Subcutaneous abdominal adipose tissue (tissue), 5 donors: ENCODE measurements around the gene ZNF488.

Experiments
- H3K27ac ChIP-seq: one replicate; pipeline ENCODE4 v1.7.0; 2013; ENCODE audit warnings: low read depth, mild to moderate bottlenecking, inconsistent platforms, low read length, moderate library complexity
- H3K27me3 ChIP-seq, 5 donors: one replicate each; pipeline ENCODE4 v1.7.0; 2013; ENCODE audit warnings: low read length in 5 of 5, inconsistent platforms in 1 of 5; ENCODE audit not compliant: control insufficient read depth in 5 of 5, insufficient read depth in 4 of 5
- H3K36me3 ChIP-seq, 5 donors: one replicate each; pipeline ENCODE4 v1.7.0; 2013; ENCODE audit warnings: low read length in 5 of 5; ENCODE audit not compliant: control insufficient read depth in 5 of 5, insufficient read depth in 5 of 5
- H3K4me1 ChIP-seq, 5 donors: one replicate each; pipeline ENCODE4 v1.7.0; 2013; ENCODE audit warnings: low read length in 5 of 5, mild to moderate bottlenecking in 3 of 5, moderate library complexity in 1 of 5; ENCODE audit not compliant: control insufficient read depth in 5 of 5, insufficient read depth in 5 of 5
- H3K4me3 ChIP-seq, 5 donors: one replicate each; pipeline ENCODE4 v1.7.0; 2013; ENCODE audit warnings: low read length in 5 of 5, low read depth in 1 of 5
- H3K9ac ChIP-seq, 5 donors: one replicate each; pipeline ENCODE4 v1.7.0; 2013; ENCODE audit warnings: low read length in 5 of 5, mild to moderate bottlenecking in 4 of 5, moderate library complexity in 3 of 5
- H3K9me3 ChIP-seq, 5 donors: one replicate each; pipeline ENCODE4 v1.7.0; 2013; ENCODE audit warnings: low read length in 5 of 5; ENCODE audit not compliant: control insufficient read depth in 5 of 5
- donor health status: healthy.
- donor health status: healthy.
- donor health status: healthy.
- donor health status: healthy.
- donor health status: healthy.

ZNF488 gene

GRCh38 chr10:47332371-47332770 is 51.7 kb downstream of the ZNF488 start:
- Histone ChIP-seq H3K9ac (no peak overlapping the region), H3K4me3 (no peak overlapping the region), H3K36me3 (no peaks in the 10 kb centered on the region), H3K27ac (no peak overlapping the region), H3K4me1 (peaks cover 0 to 13% (median 9%) of the 10 kb centered on the region in 5 donors), H3K27me3 (no peaks in the 10 kb centered on the region), H3K9me3 (no peaks in the 10 kb centered on the region)

- Histone ChIP-seq H3K27ac (no peak overlapping the region), H3K9ac (no peak overlapping the region), H3K9me3 (no peaks in the 10 kb centered on the region), H3K36me3 (no peaks in the 10 kb centered on the region), H3K4me1 (peaks cover 0 to 8% (median 7%) of the 10 kb centered on the region in 5 donors), H3K27me3 (no peaks in the 10 kb centered on the region), H3K4me3 (no peak overlapping the region)
Measured at GRCh38 chr10:47331954-47332353, 52.1 kb downstream of the ZNF488 start.

GRCh38 chr10:47331491-47331890 is 52.6 kb downstream of the ZNF488 start:
- H3K36me3 ChIP-seq: no peaks in the 10 kb centered on the region
- H3K27me3 ChIP-seq: no peaks in the 10 kb centered on the region
- no peak overlapping the region for H3K27ac ChIP-seq
- H3K9ac ChIP-seq: no peak overlapping the region
- H3K4me1 ChIP-seq: peaks cover 0 to 7% (median 3%) of the 10 kb centered on the region in 5 donors
- no peaks in the 10 kb centered on the region for H3K9me3 ChIP-seq
- H3K4me3 ChIP-seq: no peak overlapping the region

GRCh38 chr10:47330804-47331203 is 53.3 kb downstream of the ZNF488 start:
- Histone ChIP-seq H3K36me3 (no peaks in the 10 kb centered on the region), H3K9me3 (no peaks in the 10 kb centered on the region), H3K4me1 (peaks cover 0 to 6% (median 0%) of the 10 kb centered on the region in 5 donors), H3K4me3 (no peak overlapping the region), H3K27ac (no peak overlapping the region), H3K27me3 (no peaks in the 10 kb centered on the region), H3K9ac (no peak overlapping the region)

GRCh38 chr10:47330366-47330765 is 53.7 kb downstream of the ZNF488 start:
- H3K9ac ChIP-seq: no peak overlapping the region
- H3K9me3 ChIP-seq: no peaks in the 10 kb centered on the region
- no peaks in the 10 kb centered on the region for H3K36me3 ChIP-seq
- H3K4me3 ChIP-seq: no peak overlapping the region
- no peaks in the 10 kb centered on the region for H3K27me3 ChIP-seq
- H3K4me1 ChIP-seq: peaks cover 0 to 6% (median 0%) of the 10 kb centered on the region in 5 donors
- no peak overlapping the region for H3K27ac ChIP-seq

GRCh38 chr10:47329855-47330254 is 54.2 kb downstream of the ZNF488 start:
- no peaks in the 10 kb centered on the region for H3K9me3 ChIP-seq
- no peaks in the 10 kb centered on the region for H3K36me3 ChIP-seq
- peaks cover 0 to 6% (median 0%) of the 10 kb centered on the region in 5 donors for H3K4me1 ChIP-seq
- H3K27ac ChIP-seq: no peak overlapping the region
- no peak overlapping the region for H3K9ac ChIP-seq
- no peak overlapping the region for H3K4me3 ChIP-seq
- H3K27me3 ChIP-seq: no peaks in the 10 kb centered on the region

GRCh38 chr10:47326927-47327330 is 57.2 kb downstream of the ZNF488 start:
- peaks cover 0 to under 1% (median 0%) of the 10 kb centered on the region in 5 donors for H3K27me3 ChIP-seq
- H3K9ac ChIP-seq: no peak overlapping the region
- no peak overlapping the region for H3K4me3 ChIP-seq
- H3K27ac ChIP-seq: no peak overlapping the region
- no peaks in the 10 kb centered on the region for H3K9me3 ChIP-seq
- peaks cover 0 to 6% (median 0%) of the 10 kb centered on the region in 5 donors for H3K4me1 ChIP-seq
- H3K36me3 ChIP-seq: no peaks in the 10 kb centered on the region

GRCh38 chr10:47326306-47326926 is 57.7 kb downstream of the ZNF488 start:
- Histone ChIP-seq H3K4me1 (peaks cover 0 to 6% (median 0%) of the 10 kb centered on the region in 5 donors), H3K27ac (no peak overlapping the region), H3K9me3 (no peaks in the 10 kb centered on the region), H3K36me3 (no peaks in the 10 kb centered on the region), H3K4me3 (no peak overlapping the region), H3K27me3 (peaks cover 0 to 6% (median 0%) of the 10 kb centered on the region in 5 donors), H3K9ac (no peak overlapping the region)

- Histone ChIP-seq H3K4me1 (peaks cover 0 to 6% (median 0%) of the 10 kb centered on the region in 5 donors), H3K36me3 (no peaks in the 10 kb centered on the region), H3K9ac (no peak overlapping the region), H3K4me3 (no peak overlapping the region), H3K27me3 (peaks cover 0 to 8% (median 0%) of the 10 kb centered on the region in 5 donors), H3K27ac (no peak overlapping the region), H3K9me3 (no peaks in the 10 kb centered on the region)
Measured at GRCh38 chr10:47325303-47326291, 58.5 kb downstream of the ZNF488 start.
